K562 (cell line): ENCODE results near the gene RARS1.

Experiments used
- KDM5B ChIP-seq: fragments of 200-600 bp; sonication (generic); IDR thresholded peaks from 2 replicates; pipeline ENCODE4 v1.6.1; 2012; ENCODE audit warnings: low read depth, mild to moderate bottlenecking, moderate library complexity, low read length, control low read depth, inconsistent platforms; ENCODE audit not compliant: insufficient replicate concordance
- SP2 ChIP-seq: IDR thresholded peaks from 2 replicates; pipeline ENCODE4 v1.6.1; 2011; ENCODE audit warnings: mild to moderate bottlenecking, low read depth, low read length, moderate library complexity; ENCODE audit not compliant: poor library complexity, severe bottlenecking; ENCODE audit errors: extremely low read depth
- TF ChIP-seq, protein P1 (sequence below), 3 experiments: IDR thresholded peaks in 2 of 3; conservative IDR thresholded peaks in 1 of 3; 2 replicates each; pipeline ENCODE4 v1.5.1; 2011 to 2012; ENCODE audit warnings: low read length in 3 of 3, mild to moderate bottlenecking in 3 of 3, control low read depth in 2 of 3, improper control_type of control experiment in 1 of 3, inconsistent platforms in 1 of 3, low read depth in 1 of 3, mixed read lengths in 1 of 3, moderate library complexity in 1 of 3; ENCODE audit not compliant: insufficient read depth in 2 of 3
- TF ChIP-seq, protein P2 (sequence below), 2 experiments: fragments of 450-650 bp in 1 of 2; sonication (generic) in 1 of 2; formaldehyde crosslinking in 1 of 2; IDR thresholded peaks in 1 of 2; conservative IDR thresholded peaks in 1 of 2; 2 replicates each; pipeline versions ENCODE4 v1.6.1 to v1.8.1; 2016 to 2023; ENCODE audit warnings: mild to moderate bottlenecking in 2 of 2, moderate library complexity in 2 of 2, inconsistent platforms in 1 of 2, missing genetic modification reagents in 1 of 2
- TF ChIP-seq, protein P3 (sequence below): fragments of 250-450 bp; sonication (Bioruptor Pico); IDR thresholded peaks from 2 replicates; pipeline ENCODE4 v1.8.0; 2022; ENCODE audit warnings: inconsistent platforms, mild to moderate bottlenecking, moderate library complexity, borderline replicate concordance
- TF ChIP-seq, protein P4 (sequence below): sonication (generic); formaldehyde crosslinking; IDR thresholded peaks from 2 replicates; pipeline ENCODE4 v1.9.0; 2022; ENCODE audit warnings: mild to moderate bottlenecking, missing genetic modification reagents
- TF ChIP-seq, protein P5 (sequence below): sonication (generic); formaldehyde crosslinking; IDR thresholded peaks from 2 replicates; pipeline ENCODE4 v1.8.1; 2023; ENCODE audit warnings: mild to moderate bottlenecking, missing genetic modification reagents

DNA sequence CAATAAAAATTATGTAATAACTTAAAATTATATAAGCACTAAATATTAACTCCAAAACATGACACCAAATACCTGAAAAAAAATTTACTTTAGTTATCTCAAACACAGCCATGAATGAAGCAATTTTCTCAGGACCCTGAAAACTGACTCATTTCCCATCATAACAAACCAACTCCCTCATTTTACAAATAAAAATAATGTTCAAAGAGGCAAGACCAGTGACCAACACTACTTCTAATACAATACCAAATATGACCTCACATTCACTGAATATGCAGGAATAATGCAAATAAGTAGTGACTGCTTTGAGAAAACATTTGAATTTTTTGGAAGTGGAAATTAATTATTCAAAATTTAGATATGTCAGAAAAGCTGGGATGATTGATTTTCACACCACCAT lies 64.4 kb downstream of the RARS1 start:
- no peak for TF ChIP-seq SP2
- TF ChIP-seq, protein P1, sequence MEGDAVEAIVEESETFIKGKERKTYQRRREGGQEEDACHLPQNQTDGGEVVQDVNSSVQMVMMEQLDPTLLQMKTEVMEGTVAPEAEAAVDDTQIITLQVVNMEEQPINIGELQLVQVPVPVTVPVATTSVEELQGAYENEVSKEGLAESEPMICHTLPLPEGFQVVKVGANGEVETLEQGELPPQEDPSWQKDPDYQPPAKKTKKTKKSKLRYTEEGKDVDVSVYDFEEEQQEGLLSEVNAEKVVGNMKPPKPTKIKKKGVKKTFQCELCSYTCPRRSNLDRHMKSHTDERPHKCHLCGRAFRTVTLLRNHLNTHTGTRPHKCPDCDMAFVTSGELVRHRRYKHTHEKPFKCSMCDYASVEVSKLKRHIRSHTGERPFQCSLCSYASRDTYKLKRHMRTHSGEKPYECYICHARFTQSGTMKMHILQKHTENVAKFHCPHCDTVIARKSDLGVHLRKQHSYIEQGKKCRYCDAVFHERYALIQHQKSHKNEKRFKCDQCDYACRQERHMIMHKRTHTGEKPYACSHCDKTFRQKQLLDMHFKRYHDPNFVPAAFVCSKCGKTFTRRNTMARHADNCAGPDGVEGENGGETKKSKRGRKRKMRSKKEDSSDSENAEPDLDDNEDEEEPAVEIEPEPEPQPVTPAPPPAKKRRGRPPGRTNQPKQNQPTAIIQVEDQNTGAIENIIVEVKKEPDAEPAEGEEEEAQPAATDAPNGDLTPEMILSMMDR (IDR thresholded peaks at IDR 0.05 in 2 of 3, conservative IDR thresholded peaks at IDR 0.05 in 1 of 3; ENCODE audit: insufficient read depth in 2 of 3, low read depth in 1 of 3, low read length in 3 of 3), result no peak
- TF ChIP-seq, protein P2, sequence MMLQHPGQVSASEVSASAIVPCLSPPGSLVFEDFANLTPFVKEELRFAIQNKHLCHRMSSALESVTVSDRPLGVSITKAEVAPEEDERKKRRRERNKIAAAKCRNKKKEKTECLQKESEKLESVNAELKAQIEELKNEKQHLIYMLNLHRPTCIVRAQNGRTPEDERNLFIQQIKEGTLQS (IDR thresholded peaks at IDR 0.05), result no peak
- TF ChIP-seq, protein P2 (CRISPR knock-in tag; conservative IDR thresholded peaks at IDR 0.05), result no peak
- TF ChIP-seq, protein P3, sequence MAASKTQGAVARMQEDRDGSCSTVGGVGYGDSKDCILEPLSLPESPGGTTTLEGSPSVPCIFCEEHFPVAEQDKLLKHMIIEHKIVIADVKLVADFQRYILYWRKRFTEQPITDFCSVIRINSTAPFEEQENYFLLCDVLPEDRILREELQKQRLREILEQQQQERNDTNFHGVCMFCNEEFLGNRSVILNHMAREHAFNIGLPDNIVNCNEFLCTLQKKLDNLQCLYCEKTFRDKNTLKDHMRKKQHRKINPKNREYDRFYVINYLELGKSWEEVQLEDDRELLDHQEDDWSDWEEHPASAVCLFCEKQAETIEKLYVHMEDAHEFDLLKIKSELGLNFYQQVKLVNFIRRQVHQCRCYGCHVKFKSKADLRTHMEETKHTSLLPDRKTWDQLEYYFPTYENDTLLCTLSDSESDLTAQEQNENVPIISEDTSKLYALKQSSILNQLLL (CRISPR knock-in tag), result no peak
- TF ChIP-seq, protein P4, sequence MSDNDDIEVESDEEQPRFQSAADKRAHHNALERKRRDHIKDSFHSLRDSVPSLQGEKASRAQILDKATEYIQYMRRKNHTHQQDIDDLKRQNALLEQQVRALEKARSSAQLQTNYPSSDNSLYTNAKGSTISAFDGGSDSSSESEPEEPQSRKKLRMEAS, result no peak
- no peak for TF ChIP-seq KDM5B
- TF ChIP-seq, protein P5, sequence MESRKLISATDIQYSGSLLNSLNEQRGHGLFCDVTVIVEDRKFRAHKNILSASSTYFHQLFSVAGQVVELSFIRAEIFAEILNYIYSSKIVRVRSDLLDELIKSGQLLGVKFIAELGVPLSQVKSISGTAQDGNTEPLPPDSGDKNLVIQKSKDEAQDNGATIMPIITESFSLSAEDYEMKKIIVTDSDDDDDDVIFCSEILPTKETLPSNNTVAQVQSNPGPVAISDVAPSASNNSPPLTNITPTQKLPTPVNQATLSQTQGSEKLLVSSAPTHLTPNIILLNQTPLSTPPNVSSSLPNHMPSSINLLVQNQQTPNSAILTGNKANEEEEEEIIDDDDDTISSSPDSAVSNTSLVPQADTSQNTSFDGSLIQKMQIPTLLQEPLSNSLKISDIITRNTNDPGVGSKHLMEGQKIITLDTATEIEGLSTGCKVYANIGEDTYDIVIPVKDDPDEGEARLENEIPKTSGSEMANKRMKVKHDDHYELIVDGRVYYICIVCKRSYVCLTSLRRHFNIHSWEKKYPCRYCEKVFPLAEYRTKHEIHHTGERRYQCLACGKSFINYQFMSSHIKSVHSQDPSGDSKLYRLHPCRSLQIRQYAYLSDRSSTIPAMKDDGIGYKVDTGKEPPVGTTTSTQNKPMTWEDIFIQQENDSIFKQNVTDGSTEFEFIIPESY, result no peak
